Spleen (tissue), 7 donors: ENCODE measurements around the gene PLB1.

Experiments used
- POLR2A ChIP-seq, 3 donors: fragments of 450-650 bp; IDR thresholded peaks; one replicate each; pipeline ENCODE4 v1.5.1; 2017; ENCODE audit warnings: antibody characterized with exemption in 3 of 3, mild to moderate bottlenecking in 1 of 3
- TF ChIP-seq, protein P1 (sequence below), 11 experiments: fragments of 200-600 bp in 7 of 11; fragments of 450-650 bp in 4 of 11; sonication (generic) in 4 of 11; IDR thresholded peaks in 8 of 11; conservative IDR thresholded peaks in 3 of 11; 1 replicate in 7 of 11; 2 replicates in 4 of 11; pipeline versions ENCODE4 v1.4.0 to v1.8.0; 2016 to 2021; ENCODE audit warnings: antibody characterized with exemption in 11 of 11, inconsistent platforms in 4 of 11, mild to moderate bottlenecking in 1 of 11
- donor health status: DM: no; HTN: no; CAD: no; lungs with moderate emphysema.
- donor health status: DM: no; HTN: no; CAD: no.
- donor health status: DM: no; HTN: no; CAD: no.

DNA sequence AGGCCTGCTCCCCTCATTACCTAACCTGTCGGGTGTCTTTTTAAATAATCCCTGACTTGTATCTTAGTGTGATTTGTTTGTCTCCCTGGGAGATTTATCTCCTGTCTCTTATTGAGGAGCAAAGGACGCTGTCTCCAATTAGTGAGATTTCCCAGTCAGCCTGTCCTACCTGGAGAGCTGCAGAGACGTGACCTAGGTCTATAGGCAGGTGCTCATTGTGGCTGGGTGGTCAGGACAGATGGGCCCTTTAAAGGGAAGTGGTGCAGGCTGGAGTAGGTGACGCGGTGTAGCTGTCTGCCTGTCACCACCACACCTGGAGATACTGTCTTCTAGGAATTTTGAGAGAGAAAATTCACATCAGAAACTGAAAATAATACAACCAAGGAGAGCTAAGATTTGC lies 28.0 kb downstream of the PLB1 start:
- no peak for TF ChIP-seq POLR2A (IDR thresholded peaks at IDR 0.05)
- TF ChIP-seq, protein P1, sequence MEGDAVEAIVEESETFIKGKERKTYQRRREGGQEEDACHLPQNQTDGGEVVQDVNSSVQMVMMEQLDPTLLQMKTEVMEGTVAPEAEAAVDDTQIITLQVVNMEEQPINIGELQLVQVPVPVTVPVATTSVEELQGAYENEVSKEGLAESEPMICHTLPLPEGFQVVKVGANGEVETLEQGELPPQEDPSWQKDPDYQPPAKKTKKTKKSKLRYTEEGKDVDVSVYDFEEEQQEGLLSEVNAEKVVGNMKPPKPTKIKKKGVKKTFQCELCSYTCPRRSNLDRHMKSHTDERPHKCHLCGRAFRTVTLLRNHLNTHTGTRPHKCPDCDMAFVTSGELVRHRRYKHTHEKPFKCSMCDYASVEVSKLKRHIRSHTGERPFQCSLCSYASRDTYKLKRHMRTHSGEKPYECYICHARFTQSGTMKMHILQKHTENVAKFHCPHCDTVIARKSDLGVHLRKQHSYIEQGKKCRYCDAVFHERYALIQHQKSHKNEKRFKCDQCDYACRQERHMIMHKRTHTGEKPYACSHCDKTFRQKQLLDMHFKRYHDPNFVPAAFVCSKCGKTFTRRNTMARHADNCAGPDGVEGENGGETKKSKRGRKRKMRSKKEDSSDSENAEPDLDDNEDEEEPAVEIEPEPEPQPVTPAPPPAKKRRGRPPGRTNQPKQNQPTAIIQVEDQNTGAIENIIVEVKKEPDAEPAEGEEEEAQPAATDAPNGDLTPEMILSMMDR (IDR thresholded peaks at IDR 0.05 in 8 of 11, conservative IDR thresholded peaks at IDR 0.05 in 3 of 11) = no peak
